ENCODE data around the gene UGT1A1.

The UGT1A1 gene

DNA sequence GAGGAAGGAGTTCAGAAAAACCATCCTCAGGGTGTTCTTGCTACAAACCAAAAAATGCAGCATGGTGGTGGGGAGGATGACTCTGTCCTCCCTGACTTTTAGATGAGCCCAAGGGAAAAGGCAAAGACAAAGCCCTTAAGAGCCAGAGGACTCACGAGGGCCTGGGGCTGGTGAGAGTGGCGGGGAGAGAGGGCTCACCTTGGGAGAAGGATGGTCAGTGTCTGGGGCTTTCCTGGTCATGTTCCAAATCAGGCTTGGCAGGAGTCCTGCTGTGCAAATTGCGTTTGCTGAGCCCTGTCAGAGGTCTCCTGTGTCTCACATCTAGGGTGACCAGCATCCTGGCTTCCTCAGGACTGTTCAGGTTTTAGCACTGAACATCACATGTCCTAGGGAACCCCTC, 4.7 kb downstream of the UGT1A1 start:
- Histone ChIP-seq H3K9me3 (ENCODE audit: control insufficient read depth, insufficient read depth, low read length) (no peaks in the 10 kb centered on the region), H3K4me3 (ENCODE audit: low read length) (no peak overlapping the region), H3K27ac (ENCODE audit: low read depth, low read length) (no peak overlapping the region), H3F3A (ENCODE audit: control insufficient read depth, insufficient read depth) (no peaks in the 10 kb centered on the region), H3K27me3 (ENCODE audit: control insufficient read depth, low read length) (peaks cover 6% of the 10 kb centered on the region), H3K4me2 (ENCODE audit: low read length) (no peak overlapping the region), H3K9me2 (replicated peaks; ENCODE audit: control insufficient read depth, low read length) (no peaks in the 10 kb centered on the region), H4K20me1 (ENCODE audit: control insufficient read depth, insufficient read depth, low read depth, low read length) (no peaks in the 10 kb centered on the region), H3K36me3 (ENCODE audit: control insufficient read depth, low read length) (no peaks in the 10 kb centered on the region), H3K79me2 (ENCODE audit: control insufficient read depth, low read length) (no peaks in the 10 kb centered on the region), H3K4me1 (ENCODE audit: control insufficient read depth, low read length) (no peaks in the 10 kb centered on the region)
- TF ChIP-seq EZH2phosphoT487 (IDR thresholded peaks at IDR 0.05; ENCODE audit: borderline replicate concordance, low read length) (no peak), CTCF (IDR thresholded peaks at IDR 0.05; ENCODE audit: low read depth, low read length, poor library complexity, severe bottlenecking) (no peak)

DNA sequence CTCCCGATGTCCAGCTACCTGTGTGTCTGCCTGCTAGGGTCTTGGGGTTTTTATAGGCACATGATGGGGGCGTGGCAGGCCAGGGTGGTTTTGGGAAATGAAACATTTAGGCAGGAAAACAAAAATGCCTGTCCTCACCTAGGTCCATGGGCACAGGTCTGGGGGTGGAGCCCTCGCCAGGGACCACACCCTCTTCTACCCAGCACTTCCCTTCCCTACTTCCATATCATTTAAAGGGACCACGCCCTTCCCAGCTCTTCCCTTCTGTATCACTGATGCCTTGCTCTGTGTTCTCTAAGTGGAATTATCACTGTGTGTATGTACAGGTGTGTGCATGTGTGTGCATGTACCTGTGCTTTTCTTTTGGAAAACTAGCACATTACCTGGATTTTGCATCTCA, 6.3 kb downstream of the UGT1A1 start:
- no peak for TF ChIP-seq EZH2phosphoT487 (IDR thresholded peaks at IDR 0.05; ENCODE audit: borderline replicate concordance, low read length)
- TF ChIP-seq CTCF (IDR thresholded peaks at IDR 0.05; ENCODE audit: low read depth, low read length, poor library complexity, severe bottlenecking): no peak
- Histone ChIP-seq H3K27me3 (ENCODE audit: control insufficient read depth, low read length) (peaks cover 6% of the 10 kb centered on the region), H3K9me2 (replicated peaks; ENCODE audit: control insufficient read depth, low read length) (no peaks in the 10 kb centered on the region), H3K27ac (ENCODE audit: low read depth, low read length) (no peak overlapping the region), H3K4me2 (ENCODE audit: low read length) (no peak overlapping the region), H3K4me1 (ENCODE audit: control insufficient read depth, low read length) (no peaks in the 10 kb centered on the region), H3K9me3 (ENCODE audit: control insufficient read depth, insufficient read depth, low read length) (no peaks in the 10 kb centered on the region), H3K79me2 (ENCODE audit: control insufficient read depth, low read length) (no peaks in the 10 kb centered on the region), H3F3A (ENCODE audit: control insufficient read depth, insufficient read depth) (no peaks in the 10 kb centered on the region), H4K20me1 (ENCODE audit: control insufficient read depth, insufficient read depth, low read depth, low read length) (no peaks in the 10 kb centered on the region), H3K4me3 (ENCODE audit: low read length) (no peak overlapping the region), H3K36me3 (ENCODE audit: control insufficient read depth, low read length) (no peaks in the 10 kb centered on the region)

DNA sequence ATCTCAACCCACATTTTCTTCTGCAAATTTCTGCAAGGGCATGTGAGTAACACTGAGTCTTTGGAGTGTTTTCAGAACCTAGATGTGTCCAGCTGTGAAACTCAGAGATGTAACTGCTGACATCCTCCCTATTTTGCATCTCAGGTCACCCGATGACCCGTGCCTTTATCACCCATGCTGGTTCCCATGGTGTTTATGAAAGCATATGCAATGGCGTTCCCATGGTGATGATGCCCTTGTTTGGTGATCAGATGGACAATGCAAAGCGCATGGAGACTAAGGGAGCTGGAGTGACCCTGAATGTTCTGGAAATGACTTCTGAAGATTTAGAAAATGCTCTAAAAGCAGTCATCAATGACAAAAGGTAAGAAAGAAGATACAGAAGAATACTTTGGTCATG, 8.0 kb downstream of the UGT1A1 start:
- Histone ChIP-seq H3K27me3 (ENCODE audit: control insufficient read depth, low read length) (peaks cover 5% of the 10 kb centered on the region), H4K20me1 (ENCODE audit: control insufficient read depth, insufficient read depth, low read depth, low read length) (no peaks in the 10 kb centered on the region), H3K4me2 (ENCODE audit: low read length) (no peak overlapping the region), H3K4me3 (ENCODE audit: low read length) (no peak overlapping the region), H3K27ac (ENCODE audit: low read depth, low read length) (no peak overlapping the region), H3K4me1 (ENCODE audit: control insufficient read depth, low read length) (no peaks in the 10 kb centered on the region), H3K9me3 (ENCODE audit: control insufficient read depth, insufficient read depth, low read length) (no peaks in the 10 kb centered on the region), H3F3A (ENCODE audit: control insufficient read depth, insufficient read depth) (no peaks in the 10 kb centered on the region), H3K79me2 (ENCODE audit: control insufficient read depth, low read length) (no peaks in the 10 kb centered on the region), H3K9me2 (replicated peaks; ENCODE audit: control insufficient read depth, low read length) (no peaks in the 10 kb centered on the region), H3K36me3 (ENCODE audit: control insufficient read depth, low read length) (no peaks in the 10 kb centered on the region)
- TF ChIP-seq EZH2phosphoT487 (IDR thresholded peaks at IDR 0.05; ENCODE audit: borderline replicate concordance, low read length): no peak

DNA sequence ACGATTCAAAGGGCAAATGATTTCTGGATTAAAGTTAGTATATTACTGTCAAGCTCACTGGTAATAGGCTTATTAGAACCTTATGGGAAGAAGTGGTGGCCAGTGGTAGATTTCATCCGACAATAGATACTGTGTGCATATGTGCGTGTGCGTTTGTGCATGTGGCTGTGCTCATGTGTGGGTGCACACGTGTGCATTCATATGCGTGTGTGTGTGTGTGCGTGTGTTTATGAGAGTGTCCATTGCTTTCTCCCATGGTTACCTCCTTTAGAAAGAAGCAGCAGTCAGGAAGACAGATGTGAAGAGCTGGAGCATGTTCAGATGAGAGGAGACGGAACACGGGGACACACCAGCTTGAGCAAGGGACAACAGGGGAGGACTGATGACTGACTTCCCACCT, 9.2 kb downstream of the UGT1A1 start:
- Histone ChIP-seq H3K9me3 (ENCODE audit: control insufficient read depth, insufficient read depth, low read length) (no peaks in the 10 kb centered on the region), H3K9me2 (replicated peaks; ENCODE audit: control insufficient read depth, low read length) (no peaks in the 10 kb centered on the region), H3K36me3 (ENCODE audit: control insufficient read depth, low read length) (no peaks in the 10 kb centered on the region), H3K27me3 (ENCODE audit: control insufficient read depth, low read length) (0 out of 2 replicates have a peak, but pooled peaks cover 2% of the 10 kb centered on the region), H3K4me3 (ENCODE audit: low read length) (no peak overlapping the region), H3K4me1 (ENCODE audit: control insufficient read depth, low read length) (no peaks in the 10 kb centered on the region), H3K27ac (ENCODE audit: low read depth, low read length) (no peak overlapping the region), H3K79me2 (ENCODE audit: control insufficient read depth, low read length) (no peaks in the 10 kb centered on the region), H4K20me1 (ENCODE audit: control insufficient read depth, insufficient read depth, low read depth, low read length) (no peaks in the 10 kb centered on the region), H3F3A (ENCODE audit: control insufficient read depth, insufficient read depth) (no peaks in the 10 kb centered on the region), H3K4me2 (ENCODE audit: low read length) (no peak overlapping the region)
- TF ChIP-seq CTCF (IDR thresholded peaks at IDR 0.05; ENCODE audit: low read depth, low read length, poor library complexity, severe bottlenecking): no peak
- no peak for TF ChIP-seq EZH2phosphoT487 (IDR thresholded peaks at IDR 0.05; ENCODE audit: borderline replicate concordance, low read length)

All from DOHH2 (cell line).